Lower leg skin (tissue), 3 donors: Measurements from ENCODE around the gene MRGPRG.

Experiments used
- CTCF ChIP-seq, 3 donors: fragments of 450-650 bp; IDR thresholded peaks; one replicate each; pipeline ENCODE4 v1.5.1; 2016; ENCODE audit warnings: antibody characterized with exemption in 3 of 3, mild to moderate bottlenecking in 3 of 3, moderate library complexity in 2 of 3
- POLR2A ChIP-seq, 2 donors: fragments of 450-650 bp; IDR thresholded peaks; one replicate each; pipeline ENCODE4 v1.6.1; 2016 to 2017; ENCODE audit warnings: antibody characterized with exemption in 2 of 2, mild to moderate bottlenecking in 1 of 2, moderate library complexity in 1 of 2

DNA sequence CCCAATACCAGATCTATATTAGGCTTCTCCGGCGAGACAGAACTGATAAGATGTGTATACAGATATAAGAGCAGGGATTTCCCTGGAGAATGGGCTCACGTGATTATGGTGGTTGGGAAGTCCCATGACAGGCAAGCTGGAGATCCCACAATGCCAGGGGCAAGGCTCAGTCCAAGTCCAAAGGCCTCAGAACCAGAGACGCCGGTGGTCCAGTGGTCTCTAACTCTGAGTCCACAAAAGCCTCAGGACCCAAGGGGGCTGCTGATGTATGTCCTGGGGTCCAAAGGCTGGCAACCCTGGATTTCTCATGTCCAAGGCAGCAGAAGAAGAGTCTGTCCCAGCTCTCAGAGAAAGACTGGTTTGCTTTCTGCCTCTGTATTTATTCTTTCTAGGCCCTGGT, 37.7 kb downstream of the MRGPRG start:
- no peak for TF ChIP-seq CTCF (IDR thresholded peaks at IDR 0.05)
- TF ChIP-seq POLR2A (IDR thresholded peaks at IDR 0.05): no peak
